ENCODE data around the gene DPYSL5.
"Not testable (repeated sequence)": the region's sequence is repeated elsewhere in the genome, so short reads cannot be mapped to it uniquely, and the experiment has no call there.

The DPYSL5 gene

GRCh38 chr2:26905341-26906198 lies 57.6 kb downstream of the DPYSL5 start:
- DNase-seq, result no peak

GRCh38 chr2:26907416-26907815 lies 59.5 kb downstream of the DPYSL5 start:
- DNase-seq, result no peak

GRCh38 chr2:26910176-26910575 lies 62.2 kb downstream of the DPYSL5 start:
- no peak for DNase-seq

- DNase-seq, result no peak
Observed at GRCh38 chr2:26911911-26912861, 64.3 kb downstream of the DPYSL5 start.

GRCh38 chr2:26913606-26913998 lies 65.7 kb downstream of the DPYSL5 start:
- DNase-seq, result no peak

- no peak for DNase-seq
Observed at GRCh38 chr2:26913999-26914658, 66.2 kb downstream of the DPYSL5 start.

GRCh38 chr2:26914659-26915310 lies 66.9 kb downstream of the DPYSL5 start:
- DNase-seq, result no peak

GRCh38 chr2:26915316-26915715 lies 67.4 kb downstream of the DPYSL5 start:
- DNase-seq, result no peak

GRCh38 chr2:26916128-26916692 lies 68.3 kb downstream of the DPYSL5 start:
- no peak for DNase-seq

GRCh38 chr2:26917135-26917836 lies 69.4 kb downstream of the DPYSL5 start:
- no peak for DNase-seq

- DNase-seq, result no peak
Observed at GRCh38 chr2:26921323-26921722, 73.4 kb downstream of the DPYSL5 start.

GRCh38 chr2:26922405-26923188 lies 74.7 kb downstream of the DPYSL5 start:
- DNase-seq, result peak; percentile 75

GRCh38 chr2:26923189-26923466 lies 75.2 kb downstream of the DPYSL5 start:
- DNase-seq, result not testable (repeated sequence)

- DNase-seq, result no peak
Observed at GRCh38 chr2:26924731-26925099, 76.8 kb downstream of the DPYSL5 start.

- no peak for DNase-seq
Observed at GRCh38 chr2:26925100-26925791, 77.3 kb downstream of the DPYSL5 start.

GRCh38 chr2:26927221-26927620 lies 79.3 kb downstream of the DPYSL5 start:
- DNase-seq, result no peak

- DNase-seq, result no peak
Observed at GRCh38 chr2:26932974-26933373, 85.0 kb downstream of the DPYSL5 start.

GRCh38 chr2:26933431-26934334 lies 85.8 kb downstream of the DPYSL5 start:
- DNase-seq, result no peak

- DNase-seq, result no peak
Observed at GRCh38 chr2:26934335-26934724, 86.4 kb downstream of the DPYSL5 start.
